Natural killer cell (primary cell): ENCODE measurements around the gene PARD6G. TPM values are rescaled to one million over a fixed set of nuclear protein-coding genes. Genes with fewer than 3 reads are reported as not detected.

ENCODE experiments used
- ATAC-seq, 3 donors: fragments of 150-1000 bp in 2 of 3; fragments of 200-7000 bp in 1 of 3; cut with Tn5 transposase; 1 replicate in 1 of 3; 2 replicates in 2 of 3; pipeline ENCODE4 v1.10.0; 2021; ENCODE audit warnings: mild to moderate bottlenecking in 2 of 3, moderate library complexity in 2 of 3
- DNase-seq, 2 donors: peaks; one replicate each; pipeline versions ENCODE4 v3.0.0 to v3.0.0-alpha.2; 2013 to 2021; ENCODE audit warnings: mixed read lengths in 1 of 2
- H3K27ac ChIP-seq: one replicate; pipeline ENCODE4 v1.5.1; 2013; ENCODE audit warnings: mild to moderate bottlenecking, low read length
- H3K27me3 ChIP-seq: one replicate; pipeline ENCODE4 v1.6.1; 2013; ENCODE audit warnings: low read length; ENCODE audit not compliant: control insufficient read depth, insufficient read depth
- H3K36me3 ChIP-seq: one replicate; pipeline ENCODE4 v1.6.1; 2013; ENCODE audit warnings: low read length; ENCODE audit not compliant: control insufficient read depth, insufficient read depth
- H3K4me1 ChIP-seq: one replicate; pipeline ENCODE4 v1.6.1; 2013; ENCODE audit warnings: low read length; ENCODE audit not compliant: control insufficient read depth, insufficient read depth
- H3K4me3 ChIP-seq: one replicate; pipeline ENCODE4 v1.5.1; 2013; ENCODE audit warnings: low read length
- H3K9me3 ChIP-seq: one replicate; pipeline ENCODE4 v1.6.1; 2013; ENCODE audit warnings: low read length; ENCODE audit not compliant: control insufficient read depth, insufficient read depth
- H3K27ac Mint-ChIP-seq, 2 donors: one replicate each; pipeline ENCODE4 v1.8.0; 2022; ENCODE audit warnings: mild to moderate bottlenecking in 2 of 2, mixed read lengths in 2 of 2, moderate library complexity in 1 of 2
- H3K27me3 Mint-ChIP-seq, 2 donors: one replicate each; pipeline ENCODE4 v1.8.0; 2022; ENCODE audit warnings: low read depth in 2 of 2, mixed read lengths in 2 of 2
- H3K36me3 Mint-ChIP-seq: one replicate; pipeline ENCODE4 v1.8.0; 2022; ENCODE audit warnings: mixed read lengths
- H3K4me1 Mint-ChIP-seq, 2 donors: one replicate each; pipeline ENCODE4 v1.8.0; 2022; ENCODE audit warnings: mixed read lengths in 2 of 2
- H3K4me3 Mint-ChIP-seq: one replicate; pipeline ENCODE4 v1.8.0; 2022; ENCODE audit warnings: mild to moderate bottlenecking, moderate library complexity, mixed read lengths
- H3K9me3 Mint-ChIP-seq, 2 donors: one replicate each; pipeline ENCODE4 v1.8.0; 2022; ENCODE audit warnings: mixed read lengths in 2 of 2
- CTCF ChIP-seq: fragments of 200-600 bp; IDR thresholded peaks from one replicate; pipeline ENCODE4 v1.8.0; 2022; ENCODE audit warnings: antibody characterized with exemption
- WGBS: methylation state at CpG from one replicate; pipeline ENCODE4 v1.1.7; 2013; ENCODE audit warnings: missing lambda C conversion rate; ENCODE audit not compliant: insufficient coverage; 5-methylcytosine and 5-hydroxymethylcytosine counted together
- intact Hi-C: fragments of 100-400 bp; cut with micrococcal nuclease; formaldehyde crosslinking; loops from one replicate; pipeline ENCODE4 v1.14.2; 2022
- total RNA-seq, 4 donors: library from RNA; stranded (reverse); fragments of 120-200 nt in 1 of 4; gene quantifications; one replicate each; pipeline versions ENCODE4 v1.2.3 to v1.2.4, GENCODE V29; 2013 to 2022

PARD6G gene
- total RNA-seq, 3 donors from 2014 or later (not counting 1 experiment from before 2014, with no cell fraction given), result not detected

- H3K9me3 Mint-ChIP-seq, result no peaks in the 10 kb centered on the region
Measured at GRCh38 chr18:80253871-80254492, 6.7 kb upstream of the PARD6G start.

GRCh38 chr18:80253236-80253635 lies 5.9 kb upstream of the PARD6G start:
- intact Hi-C loops, result no loop called here
- Mint-ChIP-seq H3K4me1 (no peaks in the 10 kb centered on the region), H3K27ac (no peak overlapping the region), H3K27me3 (peaks cover 6 to 14% of the 10 kb centered on the region in 2 donors), H3K4me3 (no peak overlapping the region), H3K36me3 (no peaks in the 10 kb centered on the region), H3K9me3 (no peaks in the 10 kb centered on the region)
- Histone ChIP-seq H3K27me3 (no peaks in the 10 kb centered on the region), H3K27ac (no peak overlapping the region), H3K4me1 (no peaks in the 10 kb centered on the region), H3K9me3 (no peaks in the 10 kb centered on the region), H3K36me3 (no peaks in the 10 kb centered on the region), H3K4me3 (no peak overlapping the region)
- no peak for ATAC-seq
- no peak for DNase-seq
- WGBS, result 87% methylated on average over 7 of the region's 8 CpGs
- TF ChIP-seq CTCF, result no peak

More at GRCh38 chr18:80253871-80254492, 6.7 kb upstream of the PARD6G start:
- WGBS, result 77% methylated on average over 8 of the region's 8 CpGs
- Histone ChIP-seq H3K4me1 (no peaks in the 10 kb centered on the region), H3K9me3 (no peaks in the 10 kb centered on the region), H3K36me3 (no peaks in the 10 kb centered on the region), H3K4me3 (no peak overlapping the region), H3K27me3 (no peaks in the 10 kb centered on the region), H3K27ac (no peak overlapping the region)
- ATAC-seq (peak; percentile 72 to 84 (median 80)), DNase-seq (peak in 1 of 2 donors; percentile 44)
- intact Hi-C loops, result no loop called here
- TF ChIP-seq CTCF, result no peak
- no peaks in the 10 kb centered on the region for H3K36me3 Mint-ChIP-seq
- H3K4me3 Mint-ChIP-seq, result no peak overlapping the region
- no peaks in the 10 kb centered on the region for H3K4me1 Mint-ChIP-seq
- H3K27me3 Mint-ChIP-seq, result peaks cover 6 to 14% of the 10 kb centered on the region in 2 donors
- no peak overlapping the region for H3K27ac Mint-ChIP-seq

- no peak for DNase-seq
- ATAC-seq, result no peak
- Histone ChIP-seq H3K9me3 (no peaks in the 10 kb centered on the region), H3K36me3 (no peaks in the 10 kb centered on the region), H3K4me3 (no peak overlapping the region), H3K4me1 (no peaks in the 10 kb centered on the region), H3K27ac (no peak overlapping the region), H3K27me3 (no peaks in the 10 kb centered on the region)
- H3K4me3 Mint-ChIP-seq, result no peak overlapping the region
- intact Hi-C loops, result no loop called here
- H3K9me3 Mint-ChIP-seq, result no peaks in the 10 kb centered on the region
- TF ChIP-seq CTCF, result no peak
- peaks cover 5 to 14% of the 10 kb centered on the region in 2 donors for H3K27me3 Mint-ChIP-seq
- no peaks in the 10 kb centered on the region for H3K4me1 Mint-ChIP-seq
- no peaks in the 10 kb centered on the region for H3K36me3 Mint-ChIP-seq
- H3K27ac Mint-ChIP-seq, result no peak overlapping the region
- 93% methylated on average over 6 of the region's 6 CpGs for WGBS
Measured at GRCh38 chr18:80252136-80252535, 4.8 kb upstream of the PARD6G start.

- H3K9me3 Mint-ChIP-seq, result no peaks in the 10 kb centered on the region
- Histone ChIP-seq H3K27me3 (peaks cover 1% of the 10 kb centered on the region), H3K36me3 (no peaks in the 10 kb centered on the region), H3K9me3 (no peaks in the 10 kb centered on the region), H3K4me1 (peaks cover 2% of the 10 kb centered on the region), H3K27ac (no peak overlapping the region), H3K4me3 (no peak overlapping the region)
- no peaks in the 10 kb centered on the region for H3K4me1 Mint-ChIP-seq
- H3K27me3 Mint-ChIP-seq, result peaks cover 2 to 14% of the 10 kb centered on the region in 2 donors
- DNase-seq, result no peak
- no peak overlapping the region for H3K27ac Mint-ChIP-seq
- H3K36me3 Mint-ChIP-seq, result no peaks in the 10 kb centered on the region
- 91% methylated on average over 5 of the region's 5 CpGs for WGBS
- no peak overlapping the region for H3K4me3 Mint-ChIP-seq
- ATAC-seq, result no peak
- TF ChIP-seq CTCF, result no peak
- intact Hi-C loops, result no loop called here
Measured at GRCh38 chr18:80251700-80252099, 4.4 kb upstream of the PARD6G start.
